A204.1 (cell line): Measurements from ENCODE around the gene ARPC5.
"Not testable (repeated sequence)": the region's sequence is repeated elsewhere in the genome, so short reads cannot be mapped to it uniquely, and the experiment has no call there.

Source experiments
- FAIRE-seq: peaks from 2 replicates; lab custom pipeline; 2012; peaks lifted over from hg19 to GRCh38; lab: Jason Lieb, UNC

Gene ARPC5

DNA sequence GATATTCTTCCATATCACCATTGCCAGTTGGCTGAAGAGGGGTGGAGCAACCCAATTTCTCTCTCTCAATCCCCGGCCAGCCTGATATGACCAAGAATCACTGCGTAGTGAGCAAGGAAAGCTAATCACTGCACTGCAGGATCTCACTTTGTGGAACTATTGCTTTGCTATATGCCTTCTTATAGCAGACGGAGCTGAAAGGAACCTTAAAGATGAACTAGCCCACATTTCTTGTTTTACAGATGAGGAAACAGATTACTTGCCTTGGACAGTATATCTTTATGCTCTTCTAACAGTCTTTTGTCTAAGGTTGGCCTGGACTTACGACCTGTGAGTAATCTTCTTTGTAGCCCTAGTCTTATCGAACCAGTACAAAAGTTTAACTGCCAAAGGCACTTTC is 9.9 kb upstream of the ARPC5 start:
- FAIRE-seq = no peak

DNA sequence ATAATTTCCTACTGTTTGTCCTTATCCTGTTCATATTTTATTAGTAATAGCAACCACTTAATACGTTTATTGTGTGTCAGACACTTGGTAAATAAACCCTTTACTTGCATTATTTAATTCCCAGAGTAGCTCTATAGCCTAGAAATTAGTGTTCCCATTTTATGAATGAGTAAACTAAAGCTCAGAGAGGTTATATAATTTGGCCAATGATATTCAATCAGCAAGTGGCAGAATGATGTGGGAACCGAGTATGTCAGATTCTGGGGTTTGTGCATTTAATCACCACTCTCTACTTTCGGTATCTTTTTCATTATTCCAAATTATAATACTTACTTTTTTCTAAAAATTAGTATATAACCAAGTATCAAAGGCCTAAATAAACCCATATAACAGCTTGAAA is 6.6 kb upstream of the ARPC5 start:
- FAIRE-seq = no peak

DNA sequence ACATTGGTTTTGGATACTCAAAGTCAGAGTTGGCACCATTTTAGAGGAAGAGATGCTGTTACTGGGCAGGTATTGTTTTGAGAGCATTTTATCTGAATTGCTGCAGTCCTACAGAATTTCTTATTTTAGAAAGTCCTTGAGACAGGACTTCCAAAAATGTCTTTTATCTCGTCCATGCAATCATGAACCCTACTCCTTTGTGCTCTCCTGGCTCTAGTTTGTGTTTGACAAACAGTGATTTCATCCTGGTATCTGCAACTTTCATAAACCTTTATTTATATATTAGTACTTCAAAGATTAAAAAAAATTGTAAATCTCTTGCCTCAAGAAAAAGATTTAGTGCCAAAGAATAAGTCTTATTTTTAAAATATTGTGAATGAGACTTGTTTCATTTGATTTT is 4.6 kb upstream of the ARPC5 start:
- FAIRE-seq = no peak

DNA sequence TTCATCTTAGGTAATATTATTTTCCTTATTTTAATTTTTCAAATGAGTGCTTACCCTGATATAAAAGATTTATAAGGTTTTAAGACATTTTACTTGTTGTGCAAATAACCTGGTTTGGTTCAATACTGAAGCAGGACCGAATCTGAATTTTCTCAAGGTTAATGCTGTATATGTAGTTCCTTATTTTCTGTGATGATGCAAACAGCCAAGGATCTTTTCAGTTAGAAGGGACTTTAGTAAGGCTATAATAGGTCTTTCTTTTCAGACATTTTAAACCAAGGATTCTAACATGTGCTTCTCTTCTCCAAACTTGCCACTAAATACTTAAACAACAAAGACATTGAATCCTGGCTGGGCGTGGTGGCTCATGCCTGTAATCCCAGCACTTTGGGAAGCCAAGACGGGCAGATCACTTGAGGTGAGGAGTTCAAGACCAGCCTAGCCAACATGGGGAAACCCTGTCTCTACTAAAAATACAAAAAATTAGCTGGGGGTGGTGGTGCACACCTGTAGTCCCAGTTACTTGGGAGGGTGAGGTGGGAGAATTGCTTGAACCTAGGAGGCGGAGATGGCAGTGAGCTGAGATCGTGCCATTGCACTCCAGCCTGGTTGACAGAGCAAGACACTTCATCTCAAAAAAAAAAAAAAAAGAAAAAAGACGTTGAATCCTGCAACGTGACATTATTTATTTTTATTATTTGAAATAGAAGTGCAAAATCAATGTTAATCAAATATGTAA is 3.2 kb upstream of the ARPC5 start:
- no peak for FAIRE-seq

DNA sequence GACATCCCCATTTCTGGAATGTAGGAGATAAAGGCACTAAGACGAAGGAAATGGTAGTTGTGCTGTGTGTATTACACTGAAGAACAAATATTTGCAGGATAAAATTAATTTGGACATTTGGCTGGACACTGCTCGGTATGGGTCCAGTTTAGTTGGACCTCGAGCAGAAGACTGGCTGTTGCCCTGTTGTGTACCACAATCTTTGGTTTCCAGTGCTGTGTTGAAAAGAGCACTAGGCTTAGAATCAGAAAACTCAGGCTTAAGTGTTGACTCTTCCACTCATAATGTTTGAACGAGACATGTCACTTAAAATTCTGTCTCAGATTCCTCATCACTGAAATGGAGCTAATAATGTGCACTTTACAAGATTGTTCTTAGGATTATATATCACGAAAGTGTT is 1.2 kb upstream of the ARPC5 start:
- no peak for FAIRE-seq

DNA sequence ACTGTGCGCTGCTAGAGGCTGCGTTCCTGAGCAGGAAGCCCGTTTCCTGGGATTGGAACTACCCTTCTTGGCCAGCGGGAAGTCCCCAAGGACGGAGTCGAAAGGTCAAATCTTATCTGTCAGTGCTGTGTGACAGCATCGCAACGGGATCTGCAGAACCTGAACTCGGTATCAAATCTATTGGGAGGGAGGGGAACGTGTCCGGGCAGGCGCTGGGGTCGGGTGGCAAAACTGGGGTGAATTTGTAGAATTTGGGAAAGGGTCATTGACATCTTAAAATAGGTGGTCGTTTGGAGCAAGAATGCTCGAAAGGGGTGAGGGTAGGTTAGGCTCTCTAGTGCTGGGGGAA is 725 bp upstream of the ARPC5 start:
- no peak for FAIRE-seq

DNA sequence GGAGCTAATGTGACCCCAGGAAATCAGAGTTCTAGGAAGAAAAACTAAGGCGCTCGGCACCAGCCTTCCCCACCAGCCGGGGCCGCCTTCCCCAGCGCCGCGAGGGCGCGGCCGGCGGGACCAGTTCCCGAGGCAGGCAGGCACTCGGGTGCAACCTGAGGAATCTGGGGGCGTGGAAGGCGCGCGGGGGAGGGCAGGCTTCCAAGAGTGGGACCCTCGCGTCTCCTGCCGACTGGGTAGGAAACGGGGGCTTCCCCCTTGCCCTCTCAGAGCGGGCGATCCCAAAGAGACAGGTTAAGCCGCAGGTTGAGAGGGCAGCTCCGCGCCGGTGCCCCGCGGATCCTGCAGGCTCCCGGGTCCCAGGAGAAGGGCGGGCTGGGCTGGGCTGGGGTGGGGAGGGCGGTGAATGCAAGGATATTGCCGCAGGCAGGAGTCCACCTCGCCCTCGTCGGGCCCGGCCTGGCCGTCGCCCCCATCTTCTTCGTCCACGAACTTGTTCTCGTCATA is 431 bp downstream of the ARPC5 start:
- FAIRE-seq = no peak

DNA sequence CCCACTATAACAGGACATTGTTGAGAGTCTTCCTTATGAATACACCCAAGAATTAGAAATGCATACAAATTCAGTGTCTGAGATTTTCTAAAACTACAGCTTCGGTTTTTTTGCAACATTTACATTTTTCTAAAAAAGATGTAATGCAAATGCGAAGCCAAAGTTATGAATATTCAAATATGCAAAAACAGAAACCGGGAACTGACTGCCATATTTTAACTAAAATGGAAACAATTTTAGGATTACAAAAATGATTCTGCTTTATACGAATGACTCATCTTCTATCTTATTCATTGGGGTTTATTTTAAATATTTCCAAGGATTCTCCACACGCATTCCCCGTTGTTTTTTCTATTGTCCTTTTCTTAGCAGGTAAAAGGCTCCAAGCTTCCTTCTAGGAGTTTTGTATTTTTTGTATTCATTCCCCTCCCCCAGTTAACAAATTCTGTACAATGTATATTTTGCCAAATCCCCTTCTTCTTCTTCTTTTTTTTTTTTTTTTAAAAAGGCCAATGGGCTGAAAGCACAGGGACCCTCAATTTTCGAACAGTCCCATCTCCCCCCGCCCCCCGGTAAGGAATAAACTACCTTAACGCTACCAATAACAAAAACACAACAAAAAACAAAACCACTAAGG is 1.0 kb downstream of the ARPC5 start:
- FAIRE-seq = no peak

DNA sequence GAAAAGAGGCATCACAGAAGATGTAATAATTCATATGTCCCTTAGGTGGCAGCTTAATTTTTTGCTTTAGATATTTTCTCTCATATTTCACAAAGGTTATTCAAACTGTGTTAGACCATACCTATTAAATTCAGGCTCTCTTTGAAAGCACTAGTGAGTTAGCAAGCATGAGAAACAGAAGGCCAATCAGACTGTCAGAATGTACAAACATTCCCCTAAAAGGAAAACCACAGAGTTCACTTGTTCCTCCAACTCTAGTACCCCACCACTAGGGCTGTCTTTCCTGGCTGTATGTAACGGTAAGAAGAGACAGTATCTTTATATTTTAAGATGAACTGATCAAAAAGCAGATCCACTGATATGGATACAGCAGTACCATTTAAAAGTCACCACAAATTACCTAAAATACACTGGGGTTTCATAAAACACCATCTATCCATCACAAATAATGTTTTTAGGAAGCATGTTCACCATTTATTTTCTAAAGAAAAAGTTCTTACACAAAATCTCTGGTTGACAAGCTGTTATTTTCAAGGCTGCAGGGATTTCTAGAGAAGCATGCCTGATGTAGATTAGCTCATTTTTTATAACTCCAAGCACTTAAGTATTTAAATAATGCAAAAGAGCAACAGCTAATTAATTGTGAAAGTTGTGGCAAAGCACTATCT is 1.8 kb downstream of the ARPC5 start:
- FAIRE-seq = peak; percentile 83

DNA sequence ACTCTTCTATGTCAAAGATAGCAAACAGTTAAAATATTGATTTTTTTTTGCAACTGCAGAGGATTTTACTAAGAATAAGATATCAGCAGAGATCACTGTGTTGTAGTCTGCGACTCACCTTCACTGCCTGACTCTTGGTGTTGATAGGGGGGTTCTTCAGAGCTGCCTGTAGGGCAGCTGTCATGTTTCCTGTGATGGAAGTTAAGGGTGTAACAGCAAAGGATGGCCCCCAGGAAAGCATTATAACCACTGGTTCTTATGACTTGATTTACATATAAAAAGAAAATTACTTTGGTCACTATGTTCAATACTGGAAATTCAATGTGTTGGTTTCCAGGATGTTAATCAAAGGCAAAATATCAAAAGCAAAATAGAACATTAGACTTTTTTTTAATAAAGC is 2.6 kb downstream of the ARPC5 start:
- FAIRE-seq = no peak

DNA sequence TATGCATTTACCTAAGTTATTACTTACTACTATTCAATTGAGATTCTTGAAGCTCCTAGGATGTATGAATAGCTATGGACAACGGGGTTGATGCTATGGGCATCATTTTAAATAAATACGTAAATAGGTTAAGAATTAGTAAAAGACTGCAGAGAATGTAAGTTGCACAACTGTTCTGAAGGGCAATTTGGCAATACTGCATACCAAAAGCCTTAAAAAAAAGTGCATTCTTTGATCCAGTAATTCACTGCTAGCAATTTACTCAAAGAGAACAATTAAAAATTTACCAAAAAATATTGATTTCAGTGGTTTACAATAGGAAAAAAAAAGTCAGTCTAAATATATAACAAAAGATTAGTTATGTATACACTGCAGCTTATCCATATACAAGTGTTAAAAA is 3.5 kb downstream of the ARPC5 start:
- no peak for FAIRE-seq

DNA sequence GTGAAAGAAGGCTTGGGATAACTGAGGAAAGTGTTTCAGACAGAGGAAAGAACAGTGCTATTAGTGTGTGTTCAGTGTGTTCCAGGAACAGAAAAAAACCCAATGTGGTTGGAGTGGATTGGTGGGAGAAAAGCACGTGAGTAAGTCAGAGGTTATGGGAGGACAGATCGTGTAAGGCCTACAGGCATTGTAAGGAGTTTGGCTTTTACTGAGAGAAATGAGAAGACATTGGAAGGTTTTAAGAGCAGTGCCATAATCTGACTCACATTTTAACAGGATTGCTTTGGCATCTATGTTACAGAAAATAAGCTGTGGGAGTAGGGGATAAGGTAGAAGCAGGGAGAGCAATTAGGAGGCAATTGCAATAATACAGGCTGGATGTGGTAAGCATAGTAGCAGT is 4.8 kb downstream of the ARPC5 start:
- FAIRE-seq = no peak

DNA sequence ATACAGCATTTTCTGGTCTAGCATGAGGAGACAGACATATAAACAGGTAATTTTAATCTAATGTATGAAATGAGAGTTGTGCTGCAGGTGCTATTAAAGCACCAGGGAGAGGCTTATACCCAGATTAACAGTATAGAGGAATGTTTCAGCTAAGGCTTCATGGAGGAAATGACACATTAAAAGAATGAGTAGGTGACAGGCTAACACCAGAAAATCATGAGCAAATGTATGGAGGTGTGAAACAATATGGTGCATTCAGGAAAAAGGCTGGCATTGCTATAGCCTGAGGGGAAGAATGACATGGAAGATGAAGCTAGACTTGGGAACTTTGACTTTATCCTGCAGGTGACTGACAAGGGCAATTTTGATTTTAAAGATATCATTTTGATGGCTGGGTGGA is 7.0 kb downstream of the ARPC5 start:
- no peak for FAIRE-seq

DNA sequence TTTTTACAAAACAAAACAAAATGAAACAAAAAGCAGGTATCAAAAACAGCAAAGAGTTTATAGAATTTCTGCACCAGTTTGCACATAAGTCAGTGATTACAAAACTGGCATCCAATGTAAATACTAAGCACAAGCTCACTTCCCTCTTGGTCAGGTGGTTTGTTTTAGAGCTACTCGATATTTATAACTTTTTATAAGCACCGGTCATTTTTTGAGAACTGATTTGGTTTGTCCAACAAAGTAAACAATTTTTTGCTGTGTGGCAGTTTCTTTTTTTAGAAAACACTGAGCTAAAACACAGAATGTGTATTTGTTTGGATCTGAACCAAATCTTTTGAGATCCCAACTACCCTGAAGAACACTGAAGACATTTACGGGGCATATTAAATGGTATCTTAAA is 9.3 kb downstream of the ARPC5 start:
- not testable (repeated sequence) for FAIRE-seq

DNA sequence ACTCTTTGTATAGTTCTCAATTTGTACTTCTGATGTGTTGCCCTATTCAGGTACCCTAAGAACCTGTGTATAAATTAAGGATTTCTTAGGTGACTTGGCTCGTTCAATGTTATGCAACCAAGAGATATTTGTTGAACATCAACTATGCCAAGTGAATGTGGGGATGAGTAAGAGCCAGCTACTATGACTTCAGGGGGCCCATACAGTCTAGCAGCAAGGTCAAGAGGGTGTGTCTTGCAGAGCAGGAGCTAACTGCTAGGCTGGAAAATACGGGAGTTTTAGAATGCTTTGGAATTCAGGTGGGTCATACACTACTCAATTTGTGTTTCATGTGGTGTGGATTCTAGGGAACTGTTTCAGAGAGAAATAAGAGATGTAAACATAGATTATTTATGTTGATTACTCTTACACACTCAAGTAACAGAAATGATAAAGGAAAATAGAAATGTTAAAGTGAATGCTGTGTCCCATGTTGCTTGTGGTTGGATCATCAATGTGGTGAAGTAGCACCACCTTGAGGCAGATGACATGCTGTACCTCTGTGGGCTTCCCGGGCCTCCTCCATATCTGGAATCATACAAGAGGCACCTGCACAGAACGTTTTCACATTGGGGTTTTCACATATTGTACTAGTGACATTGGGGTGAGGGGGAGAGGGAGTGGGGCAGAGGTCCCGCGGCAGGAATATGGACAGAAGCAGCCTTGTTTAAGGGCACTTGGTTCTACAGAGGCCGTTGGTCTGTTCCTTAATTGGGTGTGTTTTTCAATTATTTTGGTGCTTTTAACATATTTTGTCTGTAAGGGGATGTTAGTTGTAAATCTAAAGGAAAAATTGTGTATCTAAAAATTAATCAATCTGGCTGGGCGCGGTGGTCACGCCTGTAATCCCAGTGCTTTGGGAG is 12.4 kb downstream of the ARPC5 start:
- peak; percentile 67 for FAIRE-seq

DNA sequence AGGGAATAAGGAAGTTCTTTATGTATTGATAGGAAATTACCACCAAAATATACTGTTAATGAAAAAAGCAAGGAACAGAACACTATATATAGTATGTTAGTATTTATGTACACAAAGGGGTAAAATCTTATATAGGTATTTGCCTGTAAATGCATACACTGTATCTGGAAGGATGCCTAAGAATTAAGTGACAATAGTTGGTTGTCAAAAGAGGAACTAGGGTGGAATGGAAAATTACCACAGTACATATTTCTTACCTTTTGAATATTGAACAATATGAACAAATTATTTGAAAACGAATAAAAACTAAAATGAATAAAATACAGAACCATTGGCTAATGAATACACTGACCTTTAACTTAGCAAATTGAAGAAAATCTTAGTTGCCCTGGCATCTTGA is 13.6 kb downstream of the ARPC5 start:
- FAIRE-seq = no peak

DNA sequence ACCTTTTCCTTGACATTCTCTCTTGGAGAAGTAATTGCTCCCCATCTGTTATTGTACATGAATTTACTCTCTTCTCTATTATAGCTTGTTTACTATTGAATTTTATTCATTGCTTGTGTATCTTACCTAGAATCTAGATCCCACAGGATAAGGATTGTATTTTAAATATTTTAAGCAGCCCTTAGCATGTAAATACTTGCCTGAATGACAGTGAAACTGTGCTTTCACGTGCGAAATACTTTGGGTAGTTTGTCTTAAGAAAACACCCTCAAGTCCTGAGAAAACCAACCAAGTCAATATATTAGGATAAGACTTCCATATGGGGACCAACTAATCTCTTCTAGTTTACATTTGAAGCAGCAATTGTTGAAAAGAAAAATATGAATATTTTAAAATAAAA is 15.3 kb downstream of the ARPC5 start:
- no peak for FAIRE-seq

DNA sequence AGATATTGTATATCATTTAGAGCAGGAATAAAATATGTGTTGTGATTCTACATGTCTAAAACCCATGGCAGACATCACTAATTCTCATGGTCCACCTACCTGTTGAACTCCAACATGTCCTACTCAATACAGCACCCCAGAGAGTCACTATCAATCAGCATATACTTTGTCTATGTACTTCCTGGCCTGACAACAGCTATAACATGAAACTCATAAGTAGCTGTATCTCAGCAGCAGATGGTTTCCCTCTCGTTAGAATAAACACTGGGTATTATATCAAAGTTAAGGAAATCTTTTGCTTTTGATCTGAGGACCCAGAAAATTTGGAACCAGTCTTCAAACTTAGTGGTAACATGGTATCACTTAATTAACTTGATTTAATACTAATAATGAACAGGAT is 15.8 kb downstream of the ARPC5 start:
- no peak for FAIRE-seq

DNA sequence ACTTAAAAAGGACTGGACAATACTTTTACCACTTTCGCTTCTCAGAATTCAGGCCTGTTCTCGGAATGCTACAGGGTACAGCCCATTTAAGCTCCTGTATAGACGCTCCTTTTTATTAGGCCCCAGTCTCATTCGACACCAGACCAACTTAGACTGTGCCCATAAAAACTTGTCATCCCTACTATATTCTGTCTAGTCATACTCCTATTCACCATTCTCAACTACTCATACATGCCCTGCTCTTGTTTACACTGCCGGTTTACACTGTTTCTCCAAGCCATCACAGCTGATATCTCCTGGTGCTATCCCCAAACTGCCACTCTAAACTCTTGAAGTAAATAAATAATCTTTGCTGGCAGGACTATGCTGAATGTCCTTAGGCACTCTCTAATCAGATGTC is 17.4 kb downstream of the ARPC5 start:
- not testable (repeated sequence) for FAIRE-seq

DNA sequence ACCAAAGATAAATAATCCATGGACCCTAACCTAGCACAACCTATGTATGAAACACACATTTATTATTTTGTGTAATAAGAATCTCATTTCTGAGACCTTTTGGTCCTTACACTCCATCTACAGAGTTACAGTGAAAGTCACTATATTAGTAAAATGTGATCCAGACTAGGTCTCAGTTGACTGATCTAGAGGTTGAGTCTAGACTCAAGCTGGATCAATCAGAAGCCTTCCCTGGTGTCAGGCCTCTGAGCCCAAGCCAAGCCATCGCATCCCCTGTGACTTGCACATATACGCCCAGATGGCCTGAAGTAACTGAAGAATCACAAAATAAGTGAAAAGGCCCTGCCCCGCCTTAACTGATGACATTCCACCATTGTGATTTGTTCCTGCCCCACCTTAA is 22.6 kb downstream of the ARPC5 start:
- not testable (repeated sequence) for FAIRE-seq

DNA sequence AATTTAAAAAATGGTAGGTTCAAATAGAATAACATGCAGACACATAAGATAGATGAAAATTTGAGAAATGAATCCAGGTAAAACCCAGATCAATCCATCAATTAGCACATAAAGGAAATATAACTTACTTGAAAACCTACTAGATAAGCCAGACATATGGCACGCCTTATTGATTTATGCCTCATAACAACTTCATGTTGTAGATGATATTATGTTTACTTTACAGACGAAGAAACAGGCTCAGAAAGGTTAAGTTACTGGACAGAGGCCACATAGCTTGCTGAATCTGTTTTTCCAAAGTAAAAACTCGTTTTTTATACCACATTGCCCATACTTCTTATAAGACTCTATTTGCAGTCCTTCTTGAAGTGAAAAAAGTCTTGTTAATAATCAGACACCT is 23.2 kb downstream of the ARPC5 start:
- no peak for FAIRE-seq

DNA sequence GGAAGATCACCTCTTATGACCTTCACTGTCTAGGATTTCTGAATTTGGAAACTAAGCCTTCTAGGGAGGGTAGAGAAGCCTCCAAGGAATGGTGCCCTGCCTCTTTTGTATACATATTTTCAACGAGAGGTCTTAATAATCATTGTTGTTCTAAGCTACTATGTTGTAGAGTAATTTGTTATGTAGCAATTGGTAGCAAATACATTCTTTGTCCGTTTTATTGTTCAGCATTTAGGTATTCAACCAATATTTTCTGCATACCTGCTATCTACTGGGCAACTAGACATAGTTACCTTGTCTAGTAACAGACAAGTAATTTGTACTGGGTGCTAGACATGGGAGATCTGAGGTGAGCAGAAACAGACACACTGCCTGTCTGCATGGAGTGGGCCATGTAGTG is 24.6 kb downstream of the ARPC5 start:
- FAIRE-seq = no peak
